ENCODE results near the gene AP1S3. TPM values are rescaled to one million over a fixed set of nuclear protein-coding genes. Genes with fewer than 3 reads are reported as not detected.
"Not testable (repeated sequence)": the region's sequence is repeated elsewhere in the genome, so short reads cannot be mapped to it uniquely, and the experiment has no call there.

AP1S3 gene
- polyA plus RNA-seq, 2 of the 4 experiments (the other 2 are of a cell fraction) = 42.9 to 57.0 TPM

DNA sequence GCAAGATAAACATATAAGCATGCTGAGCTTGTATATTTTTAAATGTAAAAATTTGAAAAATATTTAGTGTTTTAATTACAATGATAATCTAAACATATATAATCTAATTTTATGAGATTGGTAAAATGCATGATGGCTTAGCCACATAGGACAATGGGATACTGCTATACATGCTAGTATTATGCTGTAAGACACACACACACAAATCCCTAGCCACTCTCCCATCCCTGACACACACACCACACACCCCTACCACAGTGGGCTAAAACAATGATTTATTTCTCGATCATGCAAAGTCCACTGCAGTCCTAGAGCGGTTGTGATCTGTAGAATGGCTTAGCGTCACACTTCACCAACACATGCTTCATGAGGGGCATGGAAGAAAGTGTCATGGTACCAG, 36.3 kb upstream of the AP1S3 start (continued):
- TF ChIP-seq, protein P1, sequence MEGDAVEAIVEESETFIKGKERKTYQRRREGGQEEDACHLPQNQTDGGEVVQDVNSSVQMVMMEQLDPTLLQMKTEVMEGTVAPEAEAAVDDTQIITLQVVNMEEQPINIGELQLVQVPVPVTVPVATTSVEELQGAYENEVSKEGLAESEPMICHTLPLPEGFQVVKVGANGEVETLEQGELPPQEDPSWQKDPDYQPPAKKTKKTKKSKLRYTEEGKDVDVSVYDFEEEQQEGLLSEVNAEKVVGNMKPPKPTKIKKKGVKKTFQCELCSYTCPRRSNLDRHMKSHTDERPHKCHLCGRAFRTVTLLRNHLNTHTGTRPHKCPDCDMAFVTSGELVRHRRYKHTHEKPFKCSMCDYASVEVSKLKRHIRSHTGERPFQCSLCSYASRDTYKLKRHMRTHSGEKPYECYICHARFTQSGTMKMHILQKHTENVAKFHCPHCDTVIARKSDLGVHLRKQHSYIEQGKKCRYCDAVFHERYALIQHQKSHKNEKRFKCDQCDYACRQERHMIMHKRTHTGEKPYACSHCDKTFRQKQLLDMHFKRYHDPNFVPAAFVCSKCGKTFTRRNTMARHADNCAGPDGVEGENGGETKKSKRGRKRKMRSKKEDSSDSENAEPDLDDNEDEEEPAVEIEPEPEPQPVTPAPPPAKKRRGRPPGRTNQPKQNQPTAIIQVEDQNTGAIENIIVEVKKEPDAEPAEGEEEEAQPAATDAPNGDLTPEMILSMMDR (IDR thresholded peaks at IDR 0.05) = no peak
- TF ChIP-seq REST (IDR thresholded peaks at IDR 0.05) = no peak
- no peak for TF ChIP-seq ZFP36 (IDR thresholded peaks at IDR 0.05; ENCODE audit: borderline replicate concordance, partially characterized antibody)
- TF ChIP-seq RCOR1 (IDR thresholded peaks at IDR 0.05; ENCODE audit: low read depth, low read length) = no peak
- TF ChIP-seq BHLHE40 (IDR thresholded peaks at IDR 0.05; ENCODE audit: low read depth, low read length) = no peak
- TF ChIP-seq ZSCAN20 (CRISPR knock-in tag; IDR thresholded peaks at IDR 0.05) = no peak

DNA sequence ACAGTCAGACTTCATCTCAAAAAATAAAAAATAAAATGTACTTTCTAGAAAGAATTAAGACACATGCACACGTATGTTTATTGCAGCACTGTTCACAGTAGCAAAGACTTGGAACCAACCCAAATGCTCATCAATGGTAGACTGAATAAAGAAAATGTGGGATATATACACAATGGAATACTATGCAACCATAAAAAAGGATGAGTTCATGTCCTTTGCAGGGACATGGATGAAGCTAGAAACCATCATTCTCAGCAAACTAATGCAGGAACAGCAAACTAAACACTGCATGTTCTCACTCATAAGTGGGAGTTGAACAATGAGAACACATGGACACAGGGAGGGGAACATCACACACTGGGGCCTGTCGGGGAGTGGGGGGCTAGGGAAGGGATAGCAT, 35.4 kb upstream of the AP1S3 start:
- H3K4me1 ChIP-seq; H3K27ac ChIP-seq; DNase-seq (ENCODE audit: low read depth in 1 of 2, low spot score in 1 of 2); H3K9me3 ChIP-seq; FAIRE-seq; POLR2A ChIA-PET; H3K4me3 ChIP-seq; H3K4me2 ChIP-seq; ATAC-seq: not testable (repeated sequence)
- CTCF ChIA-PET = interaction anchor here (1.5 kb wide), 1 partner anchor 17 kb away, joined by 3 read pairs; no protein-coding TSS in a partner anchor
- WGBS (ENCODE audit: missing lambda C conversion rate) = 94% methylated on average over 2 of the region's 2 CpGs

DNA sequence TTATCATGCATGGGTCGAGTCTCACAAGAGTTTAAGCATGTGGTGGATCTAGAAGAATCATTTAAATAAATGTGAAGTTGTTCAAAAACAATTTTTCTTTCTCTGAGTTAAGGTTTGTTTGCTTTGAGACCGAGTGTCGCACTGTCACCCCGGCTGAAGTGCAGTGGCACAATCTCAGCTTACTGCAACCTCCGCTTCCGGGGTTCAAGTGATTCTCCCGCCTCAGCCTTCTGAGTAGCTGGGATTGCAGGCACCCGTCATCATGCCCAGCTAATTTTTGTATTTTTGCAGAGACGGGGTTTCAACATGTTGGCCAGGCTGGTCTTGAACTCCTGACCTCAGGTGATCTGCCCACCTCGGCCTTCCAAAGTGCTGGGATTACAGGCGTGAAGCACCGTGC, 34.3 kb upstream of the AP1S3 start:
- not testable (repeated sequence) for DNase-seq (ENCODE audit: low read depth in 1 of 2, low spot score in 1 of 2); H3K27ac ChIP-seq; H3K9me3 ChIP-seq; H3K4me2 ChIP-seq; FAIRE-seq; ATAC-seq; H3K4me1 ChIP-seq; H3K4me3 ChIP-seq
- 95% methylated on average over 12 of the region's 12 CpGs for WGBS (ENCODE audit: missing lambda C conversion rate)
- ChIA-PET POLR2A (interaction anchor here (1.1 kb wide), 1 partner anchor 11 kb away, joined by 3 read pairs; no protein-coding TSS in a partner anchor), CTCF (interaction anchor here (1.0 to 1.8 kb wide), 5 partner anchors 9 to 33 kb away, joined by 3 to 7 read pairs (median 4); no protein-coding TSS in a partner anchor)

GRCh38 chr2:223870840-223871611, 33.6 kb upstream of the AP1S3 start:
- Histone ChIP-seq H3K4me2 (no peak overlapping the region), H3K9me3 (no peaks in the 10 kb centered on the region), H3K4me3 (no peak overlapping the region), H3K4me1 (peaks cover 4% of the 10 kb centered on the region; the same call in 2 of the 3 replicates), H3K27ac (no peak overlapping the region)
- ChIA-PET POLR2A (no interaction called here), CTCF (interaction anchor here (0.6 to 1.8 kb wide), 4 partner anchors 8 to 33 kb away, joined by 3 to 7 read pairs (median 4); no protein-coding TSS in a partner anchor)
- FAIRE-seq = no peak
- TF ChIP-seq CBX8 (IDR thresholded peaks at IDR 0.05) (no peak), JUN (IDR thresholded peaks at IDR 0.05) (no peak), EP300 (IDR thresholded peaks at IDR 0.05) (no peak), NFE2L2 (conservative IDR thresholded peaks at IDR 0.05; ENCODE audit: low read length) (no peak)
- TF ChIP-seq, protein P1 (IDR thresholded peaks at IDR 0.05) = no peak
- 95% methylated on average over 7 of the region's 7 CpGs for WGBS (ENCODE audit: missing lambda C conversion rate)
- no peak for ATAC-seq
- no peak for DNase-seq (ENCODE audit: low read depth in 1 of 2, low spot score in 1 of 2)
